ENCODE measurements around the gene FYN. TPM values are rescaled to one million over a fixed set of nuclear protein-coding genes. Genes with fewer than 3 reads are reported as not detected.
A peak's percentile ranks its signal among the peaks of the same experiment; 100 is the strongest.

Gene FYN
- total and polyA plus RNA-seq, 9 of the 15 experiments (the other 6 are each of a cell fraction or from before 2014, with no cell fraction given) = 2.9 to 22.1 (median 11.4) TPM

- TF ChIP-seq PRDM10 (IDR thresholded peaks at IDR 0.05; ENCODE audit: partially characterized antibody) (no peak), ZNF121 (CRISPR knock-in tag; conservative IDR thresholded peaks at IDR 0.05) (no peak), ATF1 (CRISPR knock-in tag; IDR thresholded peaks at IDR 0.05) (no peak), ATF1 (tag; IDR thresholded peaks at IDR 0.05) (no peak)
Observed at GRCh38 chr6:111680015-111680712, 193.1 kb downstream of the FYN start (continued).

GRCh38 chr6:111679126-111679858 is 194.0 kb downstream of the FYN start:
- Histone ChIP-seq H3K27me3 (ENCODE audit: control insufficient read depth in 2 of 2, insufficient read depth in 2 of 2, low read length in 2 of 2) (peaks cover 7 to 19% of the 10 kb centered on the region in 2 experiments; a peak in 4 of 5 replicates), H3K4me2 (ENCODE audit: insufficient read depth, low read length) (no peak overlapping the region), H2AFZ (ENCODE audit: low read depth, low read length) (no peak overlapping the region), H3K9me1 (ENCODE audit: control insufficient read depth, insufficient read depth, low read length) (no peaks in the 10 kb centered on the region), H3K27ac (ENCODE audit: extremely low read depth, low read depth, low read length) (no peak overlapping the region), H3K4me3 (no peak overlapping the region), H3K79me2 (ENCODE audit: control insufficient read depth, insufficient read depth, low read length) (no peaks in the 10 kb centered on the region), H3K9me3 (replicated peaks; ENCODE audit: control insufficient read depth, insufficient read depth, low read depth, low read length) (no peaks in the 10 kb centered on the region), H3K4me1 (replicated peaks in 1 of 2; ENCODE audit: control insufficient read depth in 2 of 2, insufficient read depth in 2 of 2, low read length in 2 of 2) (no peaks in the 10 kb centered on the region), H3K9ac (ENCODE audit: insufficient read depth in 1 of 2, low read depth in 2 of 2, low read length in 2 of 2) (no peak overlapping the region), H4K20me1 (replicated peaks; ENCODE audit: control insufficient read depth, insufficient read depth, low read length) (no peaks in the 10 kb centered on the region), H3K36me3 (ENCODE audit: control insufficient read depth, insufficient read depth, low read length) (no peaks in the 10 kb centered on the region)
- TF ChIP-seq NRF1 (conservative IDR thresholded peaks at IDR 0.05 in 1 of 2, IDR thresholded peaks at IDR 0.05 in 1 of 2) (no peak), LARP7 (IDR thresholded peaks at IDR 0.05) (no peak), ZNF24 (IDR thresholded peaks at IDR 0.05) (0 out of 2 replicates have a peak, but pooled peaks have one; percentile 31)
- in situ Hi-C loops (cut with MboI) (no loop called here), intact Hi-C loops (cut with micrococcal nuclease) (no loop called here)
- BruUV-seq (replicated peaks) = no TSS peak
- DNase-seq (ENCODE audit: extremely low read depth in 1 of 4, low spot score in 3 of 4) (no peak), ATAC-seq (no peak), FAIRE-seq (no peak)
- WGBS (ENCODE audit: insufficient coverage, low coverage, missing lambda C conversion rate) = 10% methylated on average over 5 of the region's 5 CpGs
- POLR2A ChIA-PET = no interaction called here
- CTCF ChIA-PET (ENCODE audit: low intra/inter-chr PET ratio) = no interaction called here

All from K562 (cell line).